Coronary artery (tissue), 2 donors: Measurements from ENCODE around the gene SPATA9.

Experiments
- DNase-seq: peaks from one replicate; pipeline ENCODE4 v3.0.0-alpha.2; 2017; ENCODE audit warnings: low spot score
- H3K27ac ChIP-seq, 2 donors: fragments of 200-600 bp; sonication (generic); one replicate each; pipeline ENCODE4 v1.5.1; 2016 to 2019
- H3K4me3 ChIP-seq: fragments of 200-600 bp; sonication (generic); 2 replicates; pipeline ENCODE4 v1.5.1; 2016; ENCODE audit warnings: mild to moderate bottlenecking, moderate library complexity
- TF ChIP-seq, protein P1 (sequence below): fragments of 200-600 bp; sonication (generic); IDR thresholded peaks from one replicate; pipeline ENCODE4 v1.5.1; 2019; ENCODE audit warnings: antibody characterized with exemption

SPATA9 gene, protein sequence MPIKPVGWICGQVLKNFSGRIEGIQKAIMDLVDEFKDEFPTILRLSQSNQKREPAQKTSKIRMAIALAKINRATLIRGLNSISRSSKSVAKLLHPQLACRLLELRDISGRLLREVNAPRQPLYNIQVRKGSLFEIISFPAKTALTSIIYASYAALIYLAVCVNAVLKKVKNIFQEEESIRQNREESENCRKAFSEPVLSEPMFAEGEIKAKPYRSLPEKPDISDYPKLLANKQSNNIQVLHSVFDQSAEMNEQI

DNA sequence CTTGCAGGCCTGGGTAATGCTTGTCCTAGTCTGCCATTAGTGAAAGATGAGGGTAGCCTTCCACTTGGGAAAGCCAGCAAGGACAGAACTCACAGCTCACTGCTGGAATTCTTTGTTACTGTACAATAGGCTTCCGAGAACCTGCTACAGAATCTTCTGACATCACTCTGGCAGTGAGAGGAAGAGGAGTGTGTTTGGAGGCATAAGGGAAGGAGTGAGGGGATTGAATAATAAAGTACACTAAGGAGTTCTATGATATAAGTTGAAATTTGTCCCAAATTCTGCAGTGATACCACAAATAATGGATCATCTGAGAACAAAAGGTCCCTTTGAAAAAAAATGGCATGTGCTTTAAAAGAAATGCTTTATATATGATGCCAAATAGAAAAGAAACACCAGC is at the start of gene SPATA9:
Gene SPATA9, minus strand, starts transcription at position 101 of the 400 bp plus-strand sequence. CDS start 137 bp downstream, outside the sequence.
- H3K4me3 ChIP-seq = no peak within 1 kb of the TSS
- TF ChIP-seq, protein P1, sequence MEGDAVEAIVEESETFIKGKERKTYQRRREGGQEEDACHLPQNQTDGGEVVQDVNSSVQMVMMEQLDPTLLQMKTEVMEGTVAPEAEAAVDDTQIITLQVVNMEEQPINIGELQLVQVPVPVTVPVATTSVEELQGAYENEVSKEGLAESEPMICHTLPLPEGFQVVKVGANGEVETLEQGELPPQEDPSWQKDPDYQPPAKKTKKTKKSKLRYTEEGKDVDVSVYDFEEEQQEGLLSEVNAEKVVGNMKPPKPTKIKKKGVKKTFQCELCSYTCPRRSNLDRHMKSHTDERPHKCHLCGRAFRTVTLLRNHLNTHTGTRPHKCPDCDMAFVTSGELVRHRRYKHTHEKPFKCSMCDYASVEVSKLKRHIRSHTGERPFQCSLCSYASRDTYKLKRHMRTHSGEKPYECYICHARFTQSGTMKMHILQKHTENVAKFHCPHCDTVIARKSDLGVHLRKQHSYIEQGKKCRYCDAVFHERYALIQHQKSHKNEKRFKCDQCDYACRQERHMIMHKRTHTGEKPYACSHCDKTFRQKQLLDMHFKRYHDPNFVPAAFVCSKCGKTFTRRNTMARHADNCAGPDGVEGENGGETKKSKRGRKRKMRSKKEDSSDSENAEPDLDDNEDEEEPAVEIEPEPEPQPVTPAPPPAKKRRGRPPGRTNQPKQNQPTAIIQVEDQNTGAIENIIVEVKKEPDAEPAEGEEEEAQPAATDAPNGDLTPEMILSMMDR = no peak
- DNase-seq = no peak
- H3K27ac ChIP-seq = no peak within 1 kb of the TSS

DNA sequence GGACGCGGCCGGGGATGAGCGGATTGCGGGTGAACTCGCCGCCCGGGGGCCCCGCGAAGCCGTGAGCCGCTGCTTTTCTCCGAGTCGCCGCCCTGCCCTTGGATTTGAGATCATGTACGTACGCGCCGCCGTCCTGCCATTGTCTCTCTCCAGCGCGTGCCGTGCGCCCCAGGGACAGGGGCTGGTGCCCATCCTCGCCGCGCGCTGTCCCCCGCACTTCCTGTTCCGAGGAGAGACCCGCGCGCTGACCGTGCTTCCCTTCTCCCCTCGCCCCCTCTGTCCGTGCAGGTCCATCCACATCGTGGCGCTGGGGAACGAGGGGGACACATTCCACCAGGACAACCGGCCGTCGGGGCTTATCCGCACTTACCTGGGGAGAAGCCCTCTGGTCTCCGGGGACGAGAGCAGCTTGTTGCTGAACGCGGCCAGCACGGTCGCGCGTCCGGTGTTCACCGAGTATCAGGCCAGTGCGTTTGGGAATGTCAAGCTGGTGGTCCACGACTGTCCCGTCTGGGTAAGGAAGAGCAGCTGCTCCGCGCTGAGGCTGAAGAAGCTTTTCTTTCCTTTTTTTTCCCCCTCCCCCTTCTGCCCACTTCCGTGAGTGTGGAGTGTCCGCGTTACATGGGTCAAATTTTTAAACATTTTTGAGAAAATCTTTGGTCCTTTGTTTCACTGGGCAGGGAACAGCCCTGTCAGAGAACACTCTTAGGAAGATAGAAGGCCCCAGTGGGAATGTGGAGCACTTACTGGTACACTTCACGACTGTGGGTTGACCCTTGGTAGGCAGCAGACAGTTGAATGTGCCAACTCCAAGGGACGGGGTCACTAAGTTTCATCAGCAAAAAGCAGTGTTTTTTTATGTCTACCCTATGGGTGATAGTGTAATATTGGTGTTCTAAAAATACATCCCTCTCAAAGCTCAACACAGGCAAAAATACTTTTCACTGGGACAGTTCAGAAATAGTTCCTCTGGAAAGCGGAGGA is 49.1 kb upstream of the SPATA9 start:
- peak; percentile 81 for DNase-seq
- Histone ChIP-seq H3K4me3 (peak overlapping the region; percentile 98), H3K27ac (peak overlapping the region; percentile 98 to 99)
- TF ChIP-seq, protein P1 = no peak

DNA sequence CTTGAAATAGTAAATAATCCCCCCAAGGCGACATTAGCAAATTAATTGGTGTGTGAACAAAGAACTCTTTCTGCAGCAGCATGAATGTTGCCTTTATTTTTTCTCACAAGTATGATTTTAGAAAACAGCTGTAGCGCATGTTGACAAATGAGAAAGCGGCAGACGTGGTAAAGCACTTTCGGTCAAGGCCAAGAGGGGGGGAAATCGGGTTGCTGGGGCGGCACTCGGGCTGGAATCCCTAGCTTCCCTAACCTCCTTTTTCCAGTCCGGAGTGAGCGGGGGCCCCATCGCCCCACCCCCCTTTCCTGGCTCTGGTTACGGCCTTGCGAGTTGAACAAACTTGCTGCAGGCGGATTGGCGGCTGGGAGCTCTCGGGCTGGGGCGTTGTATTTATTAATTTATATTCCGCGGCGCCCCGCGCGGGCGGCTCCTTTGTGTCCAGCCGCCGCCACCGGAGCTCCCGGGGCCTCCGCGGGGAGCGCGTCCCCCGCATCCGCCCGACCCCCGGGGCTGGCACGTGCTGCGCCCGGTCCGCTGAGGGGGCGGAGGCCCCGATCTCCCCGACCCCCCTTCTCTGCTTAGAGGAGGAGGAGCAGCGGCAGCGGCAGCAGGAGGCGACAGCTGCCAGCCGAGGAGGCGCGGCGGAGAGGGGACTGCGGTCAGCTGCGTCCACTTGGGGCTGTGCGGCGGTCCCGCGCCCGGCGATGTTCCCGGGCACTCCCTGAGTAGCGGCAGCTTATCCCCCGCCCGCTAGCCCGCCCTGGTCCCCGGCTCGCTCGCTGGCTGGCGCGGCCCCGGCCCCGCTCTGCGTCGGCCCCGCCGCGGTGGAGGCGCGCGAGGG is 48.2 kb upstream of the SPATA9 start, which contains the start of gene RHOBTB3:
Gene RHOBTB3, plus strand, starts transcription at position 607 of the 841 bp plus-strand sequence. CDS start 347 bp downstream, outside the sequence.
- Histone ChIP-seq H3K4me3 (peak within 1 kb of the TSS; percentile 98), H3K27ac (peak within 1 kb of the TSS; percentile 98 to 99)
- DNase-seq = peak; percentile 94
- TF ChIP-seq, protein P1 = no peak

DNA sequence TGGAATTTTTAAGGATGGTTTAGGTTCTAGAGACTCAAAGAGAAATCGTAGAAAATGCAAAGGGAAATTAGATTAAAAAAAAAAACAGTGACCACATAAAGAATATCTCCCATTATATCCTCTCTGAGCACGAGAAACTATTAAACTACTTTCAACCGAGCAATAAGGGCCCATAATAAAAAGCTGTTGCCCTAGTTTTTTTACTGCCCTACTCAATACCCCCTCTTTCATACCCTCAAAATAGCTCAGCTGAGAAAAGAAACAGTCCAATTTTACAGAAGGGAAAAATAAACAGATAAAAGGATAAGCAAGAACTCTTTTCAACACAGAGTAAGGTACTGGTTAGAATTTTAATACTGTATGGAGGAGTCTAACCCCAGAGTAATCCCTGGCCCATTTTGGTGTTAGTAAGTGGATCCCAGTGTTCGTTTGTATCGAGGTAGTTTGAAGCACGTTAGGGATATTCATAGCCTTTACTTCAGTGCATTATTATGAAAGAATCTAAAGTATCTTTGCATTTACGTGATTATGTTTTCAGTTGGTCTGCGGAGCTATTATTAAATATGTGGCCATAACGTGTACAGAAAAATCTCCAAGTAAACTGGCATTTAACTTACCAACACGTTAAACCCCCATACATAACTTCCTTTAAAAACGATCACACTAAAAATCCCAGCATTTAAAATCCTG is 47.4 kb upstream of the SPATA9 start:
- peak overlapping the region; percentile 98 for H3K4me3 ChIP-seq
- no peak for DNase-seq
- peak overlapping the region; percentile 98 to 99 for H3K27ac ChIP-seq
- TF ChIP-seq, protein P1 = no peak

DNA sequence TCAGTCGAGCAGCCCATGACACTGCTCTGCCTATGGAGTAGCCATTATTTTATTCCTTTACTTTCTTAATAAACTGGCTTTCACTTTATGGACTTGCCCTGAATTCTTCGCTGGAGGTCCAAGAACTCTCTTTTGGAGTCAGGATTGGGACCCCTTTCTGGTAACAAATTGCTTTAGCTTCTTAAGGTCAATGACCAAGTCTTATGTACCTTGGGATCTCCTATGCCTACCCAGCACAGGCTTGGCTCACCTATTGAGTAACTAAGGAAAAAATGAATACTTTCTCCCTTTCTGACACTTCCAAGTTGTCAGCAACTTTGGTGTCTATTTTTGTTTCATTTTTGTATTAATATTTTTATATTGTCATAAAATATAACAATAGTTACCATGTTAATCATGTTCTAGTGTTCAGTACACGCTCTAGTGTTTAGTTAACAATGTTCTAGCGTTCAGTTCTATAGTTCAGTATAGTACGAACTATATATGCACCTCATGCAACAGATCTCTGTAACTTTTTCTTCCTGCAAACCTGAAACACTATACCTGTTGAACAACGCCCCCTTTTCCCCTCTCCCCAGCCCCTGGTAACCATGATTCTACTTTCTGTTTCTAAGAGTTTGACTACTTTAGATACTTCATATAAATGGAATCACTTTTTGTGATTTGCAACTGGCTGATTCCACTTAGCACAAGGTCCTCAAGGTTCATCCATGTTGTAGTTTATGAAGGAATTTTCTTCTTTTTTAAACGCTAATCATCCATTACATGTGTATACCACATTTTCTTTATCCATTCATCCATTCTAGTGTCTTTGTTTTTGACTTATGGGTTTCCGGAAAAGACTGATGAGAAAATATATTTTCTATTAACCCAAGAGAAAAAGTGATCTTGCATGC is 46.6 kb upstream of the SPATA9 start:
- Histone ChIP-seq H3K4me3 (no peak overlapping the region), H3K27ac (peak overlapping the region in 1 of 2 donors; percentile 38)
- TF ChIP-seq, protein P1 = no peak
- DNase-seq = no peak
